A549 treated with RU486 at 1 μM for 4 hours (cell line): Measurements from ENCODE around the gene CXCL17. TPM values are rescaled to one million over a fixed set of nuclear protein-coding genes. Genes with fewer than 3 reads are reported as not detected.

Experiments
- total RNA-seq: library from RNA; stranded (reverse); fragments of 200-300 nt; extraction: Qiagen RNA extraction; gene quantifications from 5 replicates; pipeline ENCODE4 v1.2.3, GENCODE V29; 2022; ENCODE audit warnings: low read depth

CXCL17 gene
- 0.14 TPM in 1 of 5 replicates, not detected in the others for total RNA-seq

GRCh38 chr19:42442833-42443232 is at the start of gene CXCL17:
Gene CXCL17 (minus strand): TSS chr19:42442946. CDS start chr19:42442832, 114 bp downstream.

GRCh38 chr19:42427313-42427712 is 15.4 kb downstream of the CXCL17 start, which contains the start of gene LIPE:
Gene LIPE (minus strand): TSS chr19:42427388. CDS start chr19:42427149, 239 bp downstream.

GRCh38 chr19:42389899-42390298 is 52.8 kb downstream of the CXCL17 start, which contains the start of gene CNFN:
Gene CNFN (minus strand): TSS chr19:42390297. CDS start chr19:42389037, 1,260 bp downstream.

Other genes with a start within 250 kb of the CXCL17 start
- gene DEDD2, start 225.3 kb downstream of the CXCL17 start, total RNA-seq: 61.5 to 94.8 TPM (median 86.7 TPM) in 5 replicates
- 15.6 to 20.6 TPM (median 19.6 TPM) in 5 replicates for gene ZNF526, start 222.6 kb downstream of the CXCL17 start, total RNA-seq
- gene GSK3A, start 200.3 kb downstream of the CXCL17 start, total RNA-seq: 116 to 166 TPM (median 162 TPM) in 5 replicates
- 96.7 to 133 TPM (median 118 TPM) in 5 replicates for gene ERF, start 187.8 kb downstream of the CXCL17 start, total RNA-seq
- gene CIC, start 173.7 kb downstream of the CXCL17 start, total RNA-seq: 41.4 to 63.9 TPM (median 55.5 TPM) in 5 replicates
- 3.9 to 5.0 TPM (median 3.9 TPM) in 5 replicates for gene PRR19, start 140.8 kb downstream of the CXCL17 start, total RNA-seq
- gene PAFAH1B3, start 140.3 kb downstream of the CXCL17 start, total RNA-seq: 131 to 155 TPM (median 150 TPM) in 5 replicates
- 3.1 to 4.5 TPM (median 4.2 TPM) in 5 replicates for gene TMEM145, start 129.6 kb downstream of the CXCL17 start, total RNA-seq
- 19.6 to 26.8 TPM (median 23.5 TPM) in 5 replicates for gene MEGF8, start 117.3 kb downstream of the CXCL17 start, total RNA-seq
- gene CNFN, start 52.6 kb downstream of the CXCL17 start, total RNA-seq: 37.4 to 59.3 TPM (median 47.4 TPM) in 5 replicates
- 1.1 to 3.3 TPM (median 3.0 TPM) in 5 replicates for gene LIPE, start 15.6 kb downstream of the CXCL17 start, total RNA-seq
- 1.8 to 2.8 TPM (median 2.2 TPM) in 5 replicates for gene CEACAM1, start 85.5 kb upstream of the CXCL17 start, total RNA-seq
- not detected in 5 replicates for gene CEACAM8, start 152.0 kb upstream of the CXCL17 start, total RNA-seq